HG03045 (cell line): ENCODE data around the gene NMNAT2.

Experiments used
- ATAC-seq: cut with Tn5 transposase; IDR thresholded peaks from one replicate; pipeline ENCODE4 v1.9.1; 2021; ENCODE audit warnings: mild to moderate bottlenecking, moderate library complexity; ENCODE audit not compliant: unreplicated experiment

The NMNAT2 gene

DNA sequence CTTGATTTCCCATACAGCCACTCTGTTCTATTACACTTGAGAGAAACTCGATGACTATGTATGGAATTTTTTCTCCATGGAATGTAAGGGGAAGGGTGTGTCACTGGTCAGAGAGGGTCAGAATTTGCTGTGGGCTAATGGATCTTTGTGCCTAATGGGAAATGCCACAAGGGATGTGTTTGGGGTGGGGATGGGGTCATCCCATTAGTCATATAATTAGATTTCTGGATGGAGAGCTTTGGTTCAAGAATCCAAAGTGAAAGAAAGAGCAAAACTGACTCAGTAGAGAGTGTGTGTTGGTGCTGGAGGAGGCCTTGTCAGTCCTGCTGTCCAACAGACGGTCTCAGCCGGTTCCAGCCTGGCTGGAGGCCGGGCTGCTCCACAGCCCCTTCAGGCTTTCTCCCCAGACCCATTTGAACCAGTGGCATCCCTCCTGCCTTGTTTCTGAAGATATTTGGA is 145.8 kb downstream of the NMNAT2 start:
- ATAC-seq, result no peak

- no peak for ATAC-seq
These were observed 147.5 kb downstream of the NMNAT2 start for GRCh38 chr1:183270541-183271141.

GRCh38 chr1:183267646-183268431 is 150.3 kb downstream of the NMNAT2 start:
- ATAC-seq, result no peak

DNA sequence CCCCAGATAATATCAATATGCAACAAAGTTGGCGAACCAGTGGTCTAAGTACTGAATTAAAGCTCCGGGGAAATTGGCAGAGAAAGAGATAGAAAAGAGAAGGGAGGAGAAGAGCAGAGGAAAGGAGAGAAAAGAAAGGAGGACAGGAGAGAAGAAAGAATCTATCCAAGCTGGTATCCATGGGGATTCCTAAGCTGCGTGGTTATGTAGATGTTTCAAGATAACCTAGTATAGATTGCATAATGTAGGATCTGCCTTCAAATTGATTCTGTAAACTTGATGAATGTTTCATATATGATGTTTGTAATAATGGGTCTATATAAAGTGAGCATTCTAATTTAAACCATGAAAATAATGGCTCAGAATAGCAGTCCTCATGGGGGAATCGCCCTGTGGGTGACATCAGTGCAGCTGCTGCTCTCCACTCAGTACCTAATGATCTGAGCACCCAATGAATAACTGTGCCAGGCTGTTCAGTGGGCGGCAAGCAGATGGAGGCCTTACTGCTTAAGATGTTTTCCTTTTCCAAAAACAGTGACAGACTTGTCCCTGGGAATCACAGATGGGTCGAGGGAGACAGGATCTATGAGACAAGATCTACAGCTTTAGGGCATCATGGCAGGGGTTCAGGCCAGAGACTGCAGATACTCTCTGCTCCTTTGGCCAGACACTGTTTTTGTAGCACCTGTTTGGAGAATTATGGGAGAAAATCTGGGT is 154.1 kb downstream of the NMNAT2 start:
- ATAC-seq, result no peak

DNA sequence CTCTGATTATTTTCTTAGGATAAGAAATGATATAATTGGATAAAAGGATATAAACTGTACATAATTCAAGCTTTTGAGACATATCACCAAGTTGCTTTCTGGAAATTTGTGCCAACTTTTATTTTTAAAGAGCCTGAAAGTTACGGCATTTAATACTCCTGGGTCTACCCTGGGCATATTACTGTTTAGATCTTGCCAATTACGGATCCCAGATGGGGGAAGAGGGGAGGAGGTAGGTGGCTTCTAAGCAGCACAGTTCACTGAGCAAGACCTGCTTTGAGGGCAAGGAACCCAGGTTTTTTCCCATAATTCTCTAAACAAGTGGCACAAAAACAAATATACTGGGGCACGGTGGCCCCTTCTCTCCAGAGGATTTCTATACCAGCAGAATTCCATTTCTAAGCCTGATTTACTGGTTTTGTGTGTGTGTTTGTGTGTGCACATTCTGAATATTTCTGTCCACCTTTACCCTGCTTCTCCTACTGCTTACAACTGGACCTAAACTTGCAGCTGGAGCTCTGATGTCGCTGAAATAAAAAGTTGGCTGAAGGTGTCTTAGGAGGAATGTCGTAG is 155.5 kb downstream of the NMNAT2 start:
- no peak for ATAC-seq

- no peak for ATAC-seq
These were observed 158.3 kb downstream of the NMNAT2 start for GRCh38 chr1:183259924-183260323.

DNA sequence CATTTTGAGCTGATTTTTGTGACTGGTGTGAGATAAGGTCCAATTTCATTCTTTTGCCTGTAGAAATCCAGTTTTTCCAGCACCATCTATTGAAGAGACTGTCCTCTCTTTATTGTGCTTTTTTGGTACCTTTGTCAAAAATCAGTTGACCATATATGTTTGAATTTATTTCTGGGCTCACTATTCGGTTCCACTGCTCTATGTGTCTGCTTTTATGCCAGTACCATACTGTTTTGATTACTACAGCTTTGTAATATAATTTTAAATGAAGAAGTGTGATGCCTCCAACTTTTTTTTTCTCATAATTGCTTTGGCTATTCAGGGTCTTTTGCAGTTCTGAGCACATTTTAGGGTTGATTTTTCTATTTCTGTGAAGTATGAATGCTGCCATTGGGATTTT is 163.1 kb downstream of the NMNAT2 start:
- no peak for ATAC-seq

- ATAC-seq, result no peak
These were observed 166.2 kb downstream of the NMNAT2 start for GRCh38 chr1:183251959-183252450.

DNA sequence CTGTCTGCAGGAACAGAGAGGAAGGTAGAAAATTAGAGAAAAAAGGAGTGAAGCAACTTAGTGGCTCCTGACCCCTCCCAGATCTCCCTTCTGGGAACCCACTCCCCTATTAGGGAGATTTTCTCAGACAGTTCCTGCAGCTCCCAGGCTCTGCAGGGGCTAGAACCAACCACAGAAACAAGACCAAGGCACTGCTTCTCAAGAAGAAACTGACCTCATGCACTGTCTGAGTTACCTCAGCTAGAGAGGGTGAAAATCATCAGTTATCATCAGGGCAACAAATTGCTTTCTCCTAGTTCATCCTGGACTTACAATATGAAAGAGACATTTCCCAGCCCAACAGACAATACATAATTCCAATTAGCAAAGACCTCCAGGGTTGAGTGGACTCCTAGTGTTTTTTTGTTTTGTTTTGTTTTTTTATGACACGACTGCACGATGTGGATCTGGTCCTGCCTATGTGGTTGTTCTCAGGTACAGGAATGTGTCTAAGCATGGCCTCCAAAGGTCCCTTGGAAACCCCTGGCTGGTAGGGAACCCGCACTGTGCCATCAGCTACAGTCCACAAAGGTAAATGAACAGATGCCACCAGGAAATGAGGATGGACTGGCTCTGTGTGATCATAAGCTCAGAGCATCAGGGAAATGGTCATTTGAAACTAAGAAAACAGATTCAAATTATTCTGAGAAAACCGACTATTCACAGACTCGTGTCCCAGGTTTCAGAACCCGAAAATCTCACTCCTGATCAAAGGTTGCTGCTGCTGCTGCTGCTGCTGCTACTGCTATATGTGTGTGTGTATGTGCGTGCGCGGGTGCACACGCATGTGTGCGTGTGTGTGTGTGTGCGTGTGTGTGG is 166.8 kb downstream of the NMNAT2 start:
- no peak for ATAC-seq

DNA sequence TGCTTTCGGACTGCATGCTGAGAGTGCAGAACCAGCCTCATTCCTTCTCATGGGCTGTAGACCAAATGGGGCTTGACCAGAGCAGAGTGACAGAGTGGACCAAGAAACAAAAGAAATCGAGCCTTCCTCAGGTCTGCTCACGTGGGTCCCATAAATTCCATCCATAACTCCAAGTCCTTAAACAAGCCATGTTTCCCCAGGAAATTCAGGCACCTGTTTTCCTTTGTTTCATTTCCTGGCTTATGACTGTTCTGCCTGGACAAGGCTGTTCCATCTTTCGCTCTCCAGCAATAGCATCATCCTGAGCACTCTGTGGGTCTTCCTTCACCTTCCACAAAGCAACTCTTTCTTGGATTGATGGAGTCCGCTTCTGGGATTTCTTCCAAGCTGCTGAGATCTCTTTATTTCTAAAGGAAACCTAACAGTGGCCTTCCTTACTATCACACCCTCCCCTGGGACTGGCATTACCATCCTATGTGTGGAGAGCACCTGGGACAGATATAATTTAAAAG is 168.2 kb downstream of the NMNAT2 start:
- ATAC-seq, result no peak

- no peak for ATAC-seq
These were observed 169.0 kb downstream of the NMNAT2 start for GRCh38 chr1:183248989-183249691.

DNA sequence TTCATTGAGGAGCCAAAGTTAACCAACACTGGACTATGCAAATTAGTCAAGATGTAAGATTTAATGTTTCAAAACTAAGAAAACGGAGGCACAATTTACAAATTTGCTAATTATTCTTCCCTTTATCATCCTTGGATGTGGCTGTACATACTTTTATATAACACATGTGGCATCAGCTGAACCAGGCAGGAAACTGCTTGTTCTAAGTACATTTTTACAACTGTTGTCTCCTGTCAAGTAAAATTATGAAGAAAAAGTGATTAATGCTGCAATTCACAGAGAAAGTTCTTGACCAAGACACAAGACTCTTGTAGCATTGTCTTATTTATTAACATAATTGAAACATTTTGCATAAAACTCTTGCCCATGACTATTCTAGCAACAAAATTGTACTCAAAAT is 170.2 kb downstream of the NMNAT2 start:
- ATAC-seq, result no peak

DNA sequence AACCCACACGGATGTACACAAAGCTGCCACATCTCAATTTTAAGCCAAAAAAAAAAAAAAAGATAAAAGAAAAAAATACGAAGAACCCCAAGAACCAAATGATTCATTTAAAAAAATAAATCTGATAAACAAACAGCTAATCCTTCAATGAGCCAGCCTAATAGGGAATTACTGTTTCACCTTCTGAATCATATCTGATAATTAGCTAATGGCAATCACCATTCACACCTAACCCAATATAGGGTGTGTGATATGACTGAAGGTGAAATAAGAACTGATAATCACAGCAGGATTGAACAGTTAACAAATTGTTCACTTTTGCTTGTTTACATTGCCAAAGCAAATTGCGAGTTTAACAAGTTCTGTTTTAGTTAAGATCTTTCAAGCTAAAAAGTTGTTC is 170.7 kb downstream of the NMNAT2 start:
- ATAC-seq, result no peak

GRCh38 chr1:183247066-183247465 is 171.1 kb downstream of the NMNAT2 start:
- no peak for ATAC-seq

GRCh38 chr1:183246436-183246835 is 171.7 kb downstream of the NMNAT2 start:
- no peak for ATAC-seq

- ATAC-seq, result no peak
These were observed 172.8 kb downstream of the NMNAT2 start for GRCh38 chr1:183245357-183245756.

DNA sequence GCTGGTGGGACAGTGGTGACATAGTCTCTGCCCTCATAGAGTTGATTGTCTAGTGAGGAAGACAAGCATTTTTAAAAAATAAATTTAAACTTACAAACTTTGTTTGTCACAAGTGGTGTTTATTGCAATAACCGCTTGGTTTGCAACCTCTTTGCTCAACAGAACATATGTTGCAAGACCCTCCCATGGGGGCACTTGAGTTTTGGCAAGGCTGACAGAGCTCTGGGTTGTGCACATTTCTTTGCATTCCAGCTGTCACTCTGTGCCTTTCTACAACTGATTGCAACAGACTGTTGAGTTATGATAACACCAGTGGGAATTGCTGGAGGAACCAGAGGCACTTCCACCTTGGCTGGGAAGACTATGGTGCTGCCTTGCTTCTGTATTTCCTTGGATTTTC is 173.7 kb downstream of the NMNAT2 start:
- ATAC-seq, result no peak

GRCh38 chr1:183243161-183244050 is 174.8 kb downstream of the NMNAT2 start:
- no peak for ATAC-seq

DNA sequence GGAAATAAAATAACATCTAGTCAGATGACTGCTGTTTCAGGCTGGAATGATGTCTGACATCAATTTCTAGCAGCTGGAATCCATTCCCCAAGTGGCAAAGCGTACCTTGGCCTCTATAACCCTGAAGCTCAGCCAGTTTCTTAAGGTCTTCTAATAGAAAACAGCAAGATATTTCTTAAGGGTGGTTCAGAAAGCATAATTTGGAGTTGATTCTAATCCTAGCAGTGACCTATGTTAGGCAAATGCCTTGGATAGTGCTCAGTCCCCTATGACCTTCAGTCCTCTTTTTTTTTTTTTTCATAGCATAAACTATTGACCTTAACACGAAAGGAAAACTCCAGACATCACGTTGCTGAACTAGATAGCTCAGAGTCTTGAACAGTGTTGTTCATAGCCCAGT is 175.6 kb downstream of the NMNAT2 start:
- no peak for ATAC-seq
